ENCODE data around the gene EZR.
A peak's percentile ranks its signal among the peaks of the same experiment; 100 is the strongest.
"Not testable (repeated sequence)": the region's sequence is repeated elsewhere in the genome, so short reads cannot be mapped to it uniquely, and the experiment has no call there.

The EZR gene

DNA sequence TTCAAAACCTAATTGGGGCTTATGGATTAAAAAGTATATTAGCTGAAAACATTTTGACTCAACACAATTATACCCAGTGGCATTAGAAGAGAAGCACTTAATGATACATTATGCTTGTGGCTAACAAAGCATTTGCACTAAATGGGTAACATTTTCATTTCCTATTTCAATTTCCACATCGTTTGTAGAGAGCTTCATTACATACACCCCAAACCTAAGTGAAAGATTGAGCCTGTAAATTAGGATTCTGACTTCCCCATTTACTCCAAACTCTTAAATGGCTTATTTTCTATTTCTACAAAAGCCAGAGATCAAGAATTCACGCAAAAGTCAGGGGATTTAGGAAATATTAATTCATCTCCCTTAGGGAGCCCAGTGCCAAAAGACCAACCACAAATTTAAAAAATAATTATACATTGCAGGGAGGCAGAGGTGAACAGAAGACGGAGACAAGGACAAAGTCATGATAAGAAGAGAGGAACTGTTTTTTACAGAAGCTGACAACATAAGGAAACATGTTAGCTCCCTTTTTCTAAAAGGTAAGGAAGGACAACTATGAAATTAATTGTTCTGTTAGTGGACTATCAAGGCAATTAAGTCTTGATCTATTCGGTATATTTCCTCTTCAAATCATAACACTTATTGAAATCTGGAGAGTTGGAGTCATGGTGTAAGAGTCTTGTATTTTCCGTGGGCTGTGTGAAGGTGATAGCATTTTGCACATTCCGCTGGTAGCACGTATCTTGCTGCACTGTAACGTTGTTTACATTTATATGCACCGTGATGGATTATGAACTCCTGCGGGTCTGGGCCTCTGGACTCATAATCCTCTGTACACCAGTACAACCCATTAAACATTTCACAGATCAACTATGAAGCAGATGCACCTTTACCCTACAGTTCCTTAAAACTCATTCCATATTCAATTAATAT lies 24.8 kb upstream of the EZR start:
- DNase-seq = no peak

DNA sequence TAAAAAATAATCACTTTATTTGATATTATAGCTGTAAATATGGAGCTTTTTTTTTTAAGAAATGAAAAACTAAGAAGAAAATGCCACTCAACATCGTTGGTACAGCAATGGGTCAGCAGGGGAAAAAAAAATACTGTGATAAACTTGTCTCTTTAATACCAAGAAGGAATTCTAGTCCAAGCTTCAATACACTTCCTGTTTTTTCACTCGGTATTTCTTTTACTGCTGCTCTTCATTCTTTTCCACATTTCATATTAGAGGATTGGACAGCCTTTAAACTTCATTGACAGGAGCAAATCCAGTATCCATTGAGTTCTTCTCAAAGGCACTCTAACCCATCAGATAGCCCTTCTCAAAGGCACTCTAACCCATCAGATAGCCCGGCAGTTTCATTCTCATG lies 22.2 kb upstream of the EZR start:
- no peak for DNase-seq

DNA sequence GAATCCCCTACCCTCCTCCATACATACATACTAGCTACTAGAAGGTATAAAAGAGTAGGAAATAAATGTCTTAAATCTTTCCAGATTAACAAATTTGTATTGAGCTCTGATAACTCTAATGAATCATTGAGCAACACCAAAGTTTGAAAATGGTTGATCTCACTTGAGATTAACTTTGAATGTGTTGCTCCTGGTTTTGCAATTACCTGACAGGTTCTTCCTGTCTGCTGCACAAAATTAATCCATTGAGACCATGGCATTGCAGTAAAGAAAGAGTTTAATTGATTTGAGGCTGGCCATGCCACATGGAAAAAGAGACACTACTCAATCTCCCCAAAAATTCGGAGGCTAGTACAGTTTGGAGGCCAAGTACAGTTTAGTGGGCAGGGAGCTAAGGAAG lies 21.3 kb upstream of the EZR start:
- no peak for DNase-seq

DNA sequence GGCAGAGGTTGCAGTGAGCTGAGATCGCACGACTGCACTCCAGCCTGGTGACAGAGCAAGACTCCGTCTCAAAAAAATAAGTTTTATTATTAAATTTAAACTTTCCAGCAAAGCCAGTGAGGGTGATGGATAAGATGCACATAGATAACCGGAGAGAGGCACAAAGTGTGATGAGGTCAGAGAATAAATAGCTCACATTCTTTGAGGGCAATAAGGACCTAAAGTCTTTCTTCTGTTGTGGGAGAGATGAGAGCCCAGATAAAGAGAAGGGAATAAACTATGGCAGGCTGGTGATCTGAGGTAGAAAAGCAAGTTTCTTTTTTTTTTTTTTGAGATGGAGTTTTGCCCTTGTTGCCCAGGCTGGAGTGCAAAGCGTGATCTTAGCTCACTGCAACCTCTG lies 20.6 kb upstream of the EZR start:
- no peak for DNase-seq

GRCh38 chr6:158838790-158839189 lies 19.6 kb upstream of the EZR start:
- not testable (repeated sequence) for DNase-seq

GRCh38 chr6:158837684-158838625 lies 18.8 kb upstream of the EZR start:
- DNase-seq = peak in 16 of 56 donors; percentile 6 to 50 (median 19)

GRCh38 chr6:158836625-158837311 lies 17.6 kb upstream of the EZR start:
- no peak for DNase-seq

- DNase-seq = no peak
These were observed 16.6 kb upstream of the EZR start for GRCh38 chr6:158835616-158836221.

- DNase-seq = no peak
These were observed 15.7 kb upstream of the EZR start for GRCh38 chr6:158834675-158835385.

GRCh38 chr6:158832807-158833206 lies 13.6 kb upstream of the EZR start:
- not testable (repeated sequence) for DNase-seq

GRCh38 chr6:158832026-158832425 lies 12.9 kb upstream of the EZR start:
- DNase-seq = no peak

GRCh38 chr6:158831571-158831970 lies 12.4 kb upstream of the EZR start:
- DNase-seq = no peak

- no peak for DNase-seq
These were observed 11.6 kb upstream of the EZR start for GRCh38 chr6:158830736-158831135.

GRCh38 chr6:158828807-158829206 lies 9.6 kb upstream of the EZR start:
- DNase-seq = no peak

DNA sequence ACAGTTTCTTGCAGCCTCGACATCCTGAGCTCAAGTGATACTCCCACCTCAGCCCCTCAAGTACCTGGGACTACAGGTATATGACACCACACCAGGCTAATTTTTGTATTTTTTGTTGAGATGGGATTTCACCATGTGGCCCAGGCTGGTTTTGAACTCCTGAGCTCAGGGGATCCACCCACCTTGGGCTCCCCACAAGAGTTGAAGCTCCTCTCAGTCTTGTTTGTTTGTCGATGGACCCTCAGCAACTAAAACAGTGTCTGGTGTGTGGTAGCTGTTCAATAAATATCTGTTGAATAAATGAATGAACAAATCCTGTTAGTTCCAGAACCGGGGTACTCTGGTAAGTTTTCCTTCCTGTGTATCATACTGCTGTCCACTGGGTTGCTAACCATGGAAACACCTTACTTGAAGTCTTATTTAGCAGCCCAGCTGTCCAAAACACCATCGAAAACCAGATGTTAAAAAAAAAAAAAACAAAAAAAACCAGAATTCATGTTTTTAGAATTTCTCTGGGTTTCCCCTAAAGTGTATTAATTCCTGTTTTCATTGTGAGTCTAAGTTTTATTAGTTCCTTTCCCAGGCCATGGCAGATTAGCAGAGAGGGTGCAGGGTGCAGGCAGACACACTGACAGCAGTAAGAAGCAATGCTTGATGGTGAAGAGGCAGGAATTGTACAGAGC lies 7.8 kb upstream of the EZR start:
- DNase-seq = no peak

DNA sequence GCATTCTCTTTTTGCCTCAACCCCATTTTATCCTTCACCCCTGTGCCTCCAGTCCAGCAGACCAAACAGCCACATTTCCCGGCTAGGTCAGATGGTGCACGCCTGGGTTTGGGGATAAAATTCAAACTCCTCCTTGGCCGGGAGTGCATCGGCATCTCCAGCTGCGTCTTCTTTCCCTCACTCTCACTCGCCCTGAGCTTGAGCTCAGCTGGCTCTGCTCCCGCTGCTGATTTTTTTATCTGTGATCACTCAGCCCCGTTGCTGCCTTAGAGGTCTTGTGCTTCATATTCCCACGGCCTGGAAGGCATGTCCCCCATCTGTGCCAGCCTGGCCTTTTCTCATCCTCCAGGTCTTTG lies 6.8 kb upstream of the EZR start:
- no peak for DNase-seq

DNA sequence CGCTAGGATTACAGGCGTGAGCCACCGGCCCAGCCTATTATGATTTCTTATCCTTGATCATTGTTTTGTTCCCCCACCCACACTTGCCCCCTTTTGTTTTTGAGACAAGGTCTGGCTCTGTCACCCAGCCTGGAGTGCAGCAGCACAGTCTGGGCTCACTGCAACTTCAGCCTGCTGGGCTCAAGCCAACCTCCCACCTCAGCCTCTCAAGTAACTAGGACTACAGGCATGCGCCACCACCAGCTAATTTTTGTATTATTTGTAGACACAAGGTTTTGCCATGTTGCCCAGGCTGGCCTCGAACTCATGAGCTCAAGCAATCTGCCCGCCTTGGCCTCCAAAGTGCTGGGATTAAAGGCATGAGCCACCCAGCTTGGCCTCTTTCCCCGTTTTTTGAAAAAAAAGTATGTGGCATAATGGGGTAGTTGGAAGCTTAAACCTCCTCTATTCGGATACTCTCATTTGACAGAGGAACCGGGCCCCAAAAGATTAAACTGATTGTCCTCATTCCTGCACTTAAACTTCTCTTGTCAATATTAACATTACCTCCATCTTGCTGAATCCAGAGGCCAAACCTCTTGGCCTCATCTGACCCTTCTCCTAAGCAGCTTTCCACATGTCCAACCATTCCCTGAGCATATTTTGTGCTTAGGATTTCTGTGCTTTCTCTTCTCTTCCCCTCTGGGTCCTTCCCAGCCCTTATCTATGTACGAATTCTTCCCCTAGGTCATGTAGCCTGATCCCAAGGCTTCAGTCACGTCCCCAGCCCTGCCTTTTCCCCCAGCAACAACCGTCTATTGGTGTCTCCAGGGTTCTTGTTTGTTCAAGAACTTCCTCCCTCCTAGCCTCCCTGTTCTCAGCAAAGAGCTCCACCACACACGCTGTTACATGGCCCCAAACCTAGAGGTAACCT lies 6.1 kb upstream of the EZR start:
- DNase-seq = no peak

DNA sequence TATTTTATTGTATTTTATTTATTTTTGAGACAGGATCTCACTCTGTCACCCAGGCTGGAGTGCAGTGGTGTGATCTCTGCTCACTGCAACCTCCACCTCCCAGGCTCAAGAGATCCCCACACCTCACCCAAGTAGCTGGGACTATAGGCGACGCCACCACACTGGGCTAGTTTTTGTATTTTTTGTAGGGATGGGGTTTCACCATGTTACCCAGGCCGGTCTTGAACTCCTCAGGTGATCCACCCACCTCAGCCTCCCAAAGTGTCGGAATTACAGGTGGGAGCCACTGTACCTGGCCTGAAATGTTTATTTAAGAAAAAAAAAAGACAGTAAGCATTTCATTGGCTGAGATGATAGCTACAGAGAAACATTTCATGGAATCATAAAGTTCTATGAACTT lies 4.4 kb upstream of the EZR start:
- DNase-seq = not testable (repeated sequence)
